Limb (tissue), 2 donors: Measurements from ENCODE around the gene FAR2.
A peak's percentile ranks its signal among the peaks of the same experiment; 100 is the strongest.

Experiments
- DNase-seq, 2 donors: peaks; one replicate each; pipeline ENCODE4 v3.0.0-alpha.2; 2016; ENCODE audit errors: extremely low spot score in 2 of 2

FAR2 gene

DNA sequence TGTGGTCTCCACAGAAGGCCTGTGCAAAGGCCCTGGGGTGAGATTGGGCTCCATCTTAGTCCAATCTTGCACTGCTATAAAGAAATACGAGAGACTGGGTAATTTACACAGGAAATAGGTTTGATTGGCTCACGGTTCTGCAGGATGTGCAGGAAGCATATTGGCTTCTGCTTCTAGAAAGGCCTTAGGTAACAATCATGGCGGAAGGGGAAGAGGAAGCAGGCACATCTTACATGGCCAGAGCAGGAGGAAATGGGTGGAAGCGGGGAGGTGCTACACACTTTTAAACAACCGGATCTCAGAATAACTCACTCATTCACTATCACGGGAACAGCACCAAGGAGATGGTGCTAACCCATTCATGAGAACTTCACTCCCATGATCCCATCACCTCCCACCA is 55.4 kb downstream of the FAR2 start:
- no peak for DNase-seq

DNA sequence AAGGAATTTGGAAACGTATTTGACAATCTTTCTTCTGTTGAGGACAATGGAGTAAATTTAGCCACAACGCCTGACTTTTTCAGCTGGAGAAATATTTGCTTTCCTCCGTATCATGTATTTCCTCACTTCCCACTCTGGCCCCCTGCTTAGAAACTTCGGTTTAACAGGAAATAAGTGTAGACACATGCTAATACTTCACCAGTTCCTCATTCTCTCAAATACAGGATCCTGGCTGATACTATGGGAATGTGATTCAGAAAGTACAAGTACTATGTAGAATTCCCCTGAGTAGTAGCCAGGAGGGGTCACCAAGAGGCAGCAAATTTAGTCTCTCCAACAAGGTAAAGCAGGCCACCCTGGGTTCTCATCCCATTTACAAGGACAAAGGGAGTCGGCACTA is 58.0 kb downstream of the FAR2 start:
- no peak for DNase-seq

- no peak for DNase-seq
Measured at GRCh38 chr12:29208060-29208459, 59.0 kb downstream of the FAR2 start.

GRCh38 chr12:29208936-29209701 is 60.0 kb downstream of the FAR2 start:
- DNase-seq: no peak

DNA sequence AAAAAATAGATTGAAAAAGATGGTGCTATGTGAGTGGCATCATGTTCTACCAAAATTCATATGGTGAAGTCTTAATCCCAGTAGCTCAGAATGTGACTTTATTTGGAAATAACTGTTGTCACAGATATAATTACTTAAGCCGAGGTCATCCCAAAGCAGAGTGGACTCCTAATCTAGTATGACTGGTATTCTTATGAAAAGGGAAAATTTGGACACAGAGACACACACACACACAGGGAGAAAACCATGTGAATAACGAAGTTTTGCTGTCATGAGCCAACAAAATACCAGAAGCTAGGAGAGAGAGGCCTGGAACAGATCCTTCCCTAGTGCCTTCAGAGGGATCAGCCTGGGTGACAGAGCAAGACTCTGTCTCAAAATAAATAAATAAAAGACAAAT is 62.6 kb downstream of the FAR2 start:
- DNase-seq: no peak

DNA sequence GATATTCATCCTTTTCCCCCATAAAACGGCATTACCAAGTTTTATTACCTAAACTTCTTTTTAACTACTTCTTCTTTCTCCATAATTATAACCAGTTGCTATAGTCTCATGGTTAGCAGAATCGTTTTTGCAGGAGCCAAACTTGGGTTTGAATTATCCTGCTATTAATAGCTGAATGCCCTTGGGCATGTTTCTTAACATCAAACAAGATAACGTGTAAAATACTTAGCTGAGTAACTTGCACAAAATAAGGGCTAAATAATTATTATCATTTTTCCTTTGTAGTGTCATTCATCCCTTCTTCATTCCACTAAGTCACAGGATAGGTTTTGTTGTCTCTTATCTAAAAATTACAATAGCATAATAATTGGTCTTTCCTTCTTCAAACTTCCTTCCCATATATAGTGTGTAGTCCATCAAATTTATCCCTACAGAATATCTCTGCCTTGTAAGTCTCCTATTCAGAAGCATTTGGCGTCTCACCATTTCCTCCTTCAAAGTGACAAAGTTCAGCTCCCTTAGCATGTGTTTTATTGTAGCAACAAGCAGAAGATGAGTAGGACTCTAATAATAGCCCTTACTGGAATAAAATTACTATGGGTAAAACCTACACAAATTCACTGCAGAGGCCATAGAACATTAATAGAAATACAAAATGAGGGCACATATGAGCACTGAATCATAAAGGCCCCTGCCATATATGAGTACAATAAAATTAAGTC is 63.8 kb downstream of the FAR2 start:
- no peak for DNase-seq

DNA sequence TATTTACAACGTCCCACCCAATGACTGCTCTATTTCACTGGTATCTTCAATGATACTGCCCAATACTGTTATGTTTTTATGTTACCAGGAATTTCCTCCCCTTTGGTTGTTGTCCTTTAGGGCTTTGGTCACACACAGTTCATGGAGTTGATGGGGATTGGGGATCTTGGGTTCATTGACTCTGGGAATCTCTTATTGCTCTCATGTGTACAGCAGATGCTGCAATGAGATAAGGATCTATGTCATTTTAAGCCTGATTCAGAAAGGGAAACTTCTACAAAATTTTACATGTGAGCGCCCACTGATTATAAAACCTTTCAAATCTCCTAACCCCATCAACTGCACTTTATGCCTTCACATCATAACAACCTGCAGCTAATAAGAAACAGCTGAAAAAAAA is 67.2 kb downstream of the FAR2 start:
- DNase-seq: no peak

DNA sequence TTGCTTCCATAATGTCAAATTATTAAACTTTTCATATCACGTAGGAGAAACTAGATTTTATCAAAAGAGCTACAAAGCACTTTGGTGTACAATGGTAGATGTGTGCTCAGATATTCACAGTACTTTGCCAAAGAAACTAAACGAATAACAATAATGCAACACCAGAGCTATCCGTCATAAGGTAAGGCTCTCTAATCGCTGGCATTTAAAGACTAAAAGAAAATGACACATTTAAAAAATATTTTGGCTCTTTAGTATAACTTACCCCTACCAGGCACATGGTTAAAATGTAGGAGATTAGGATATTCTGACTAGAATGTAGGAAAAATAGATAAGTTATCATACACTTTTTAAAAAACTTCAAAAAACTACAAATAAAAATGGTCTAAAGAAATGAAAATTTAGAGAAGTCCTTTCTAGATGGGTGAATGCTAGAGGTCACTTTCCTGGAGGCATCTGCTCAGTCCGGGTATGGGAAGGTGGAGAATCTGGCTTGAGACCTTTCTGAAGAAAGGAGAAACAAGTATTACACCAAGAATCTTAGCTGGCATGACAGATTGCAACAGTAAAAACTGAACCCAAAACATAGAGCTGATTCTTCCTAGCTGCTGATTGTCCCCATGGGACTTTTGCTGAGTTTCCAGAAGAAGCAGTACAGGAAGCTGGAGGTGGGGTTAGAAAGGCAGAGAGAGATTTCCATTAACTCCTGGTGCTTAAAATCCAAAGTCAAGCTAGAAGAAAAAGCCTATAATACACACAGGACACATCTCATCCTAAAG is 67.9 kb downstream of the FAR2 start:
- DNase-seq: peak in 1 of 2 donors; percentile 53

GRCh38 chr12:29220632-29221336 is 71.7 kb downstream of the FAR2 start:
- DNase-seq: no peak

- no peak for DNase-seq
Measured at GRCh38 chr12:29222200-29222599, 73.1 kb downstream of the FAR2 start.

- no peak for DNase-seq
Measured at GRCh38 chr12:29223426-29223825, 74.3 kb downstream of the FAR2 start.

DNA sequence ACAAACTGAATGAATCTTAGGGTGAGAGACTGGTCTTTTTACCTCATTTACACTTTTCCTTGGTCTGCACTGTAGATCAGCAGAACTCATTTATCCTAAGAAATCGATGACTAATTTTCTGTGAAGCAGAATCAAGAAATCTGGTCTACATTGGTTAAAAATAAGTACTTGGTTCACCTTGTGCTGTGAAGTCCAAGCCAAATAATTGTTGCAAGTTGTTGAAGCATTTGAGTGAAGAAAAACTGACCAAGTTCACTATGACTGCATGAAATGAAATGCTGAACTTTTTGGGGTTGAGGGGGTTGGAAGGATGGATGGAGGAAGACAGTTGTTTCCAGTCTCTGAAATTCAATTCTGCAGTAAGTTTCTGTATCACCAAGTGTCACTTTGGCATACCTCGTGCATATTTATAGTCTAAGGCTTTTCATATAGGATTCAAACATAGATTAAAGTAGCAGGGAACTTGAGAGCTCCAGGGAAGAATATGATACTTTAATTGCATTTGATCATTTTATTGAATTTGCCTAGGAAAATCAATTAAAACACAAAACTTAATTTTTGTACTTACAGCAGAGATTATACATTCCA is 75.0 kb downstream of the FAR2 start:
- DNase-seq: no peak

- DNase-seq: no peak
Measured at GRCh38 chr12:29224572-29224971, 75.5 kb downstream of the FAR2 start.

- no peak for DNase-seq
Measured at GRCh38 chr12:29225834-29226233, 76.8 kb downstream of the FAR2 start.

- no peak for DNase-seq
Measured at GRCh38 chr12:29226616-29227015, 77.5 kb downstream of the FAR2 start.

DNA sequence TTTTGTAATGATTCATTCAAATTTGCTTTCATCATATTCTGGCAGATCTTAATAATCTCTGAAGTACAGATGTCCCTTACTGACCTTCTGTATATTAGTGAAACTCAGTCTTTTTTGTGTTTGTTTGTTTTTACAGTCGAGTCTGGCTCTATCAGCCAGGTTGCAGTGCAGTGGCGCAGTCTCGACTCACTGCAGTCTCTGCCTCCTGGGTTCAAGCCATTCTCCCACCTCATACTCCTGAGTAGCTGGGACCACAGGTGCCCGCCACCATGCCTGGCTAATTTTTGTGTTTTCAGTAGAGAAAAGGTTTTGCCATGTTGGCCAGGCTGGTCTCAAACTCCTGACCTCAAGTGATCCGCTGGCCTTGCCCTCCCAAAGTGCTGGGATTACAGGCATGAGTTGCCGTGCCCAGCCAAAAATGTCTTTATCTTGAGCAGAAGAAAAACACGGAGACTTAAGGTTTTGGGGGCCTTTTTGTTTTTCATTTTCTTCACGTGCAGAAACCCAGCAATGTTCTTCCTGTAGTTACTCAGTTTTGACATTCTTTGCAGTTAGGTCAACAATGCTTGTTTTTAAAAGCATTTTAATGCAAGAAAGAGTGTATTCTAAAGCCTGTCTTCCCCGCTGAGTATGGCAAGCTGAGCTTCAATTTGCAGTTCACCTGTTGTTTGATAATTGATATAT is 79.5 kb downstream of the FAR2 start:
- DNase-seq: no peak

DNA sequence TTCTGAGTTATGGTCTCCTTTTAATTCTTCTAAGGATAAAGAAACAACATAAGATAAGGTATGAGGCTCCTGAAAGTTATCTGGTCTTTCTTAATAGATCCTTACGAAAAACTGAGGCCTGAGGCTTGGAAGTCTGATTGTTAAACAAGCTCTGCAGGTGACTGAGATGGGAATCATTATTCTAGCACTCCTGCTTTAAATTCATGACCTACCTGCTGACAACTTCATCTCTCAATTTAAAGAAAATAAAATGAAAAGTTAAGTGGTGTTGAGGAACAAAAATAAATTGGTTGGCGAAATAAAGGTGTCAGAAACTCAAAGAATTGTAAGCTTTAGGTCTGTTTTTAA is 80.1 kb downstream of the FAR2 start:
- no peak for DNase-seq

- no peak for DNase-seq
Measured at GRCh38 chr12:29229937-29230336, 80.9 kb downstream of the FAR2 start.

DNA sequence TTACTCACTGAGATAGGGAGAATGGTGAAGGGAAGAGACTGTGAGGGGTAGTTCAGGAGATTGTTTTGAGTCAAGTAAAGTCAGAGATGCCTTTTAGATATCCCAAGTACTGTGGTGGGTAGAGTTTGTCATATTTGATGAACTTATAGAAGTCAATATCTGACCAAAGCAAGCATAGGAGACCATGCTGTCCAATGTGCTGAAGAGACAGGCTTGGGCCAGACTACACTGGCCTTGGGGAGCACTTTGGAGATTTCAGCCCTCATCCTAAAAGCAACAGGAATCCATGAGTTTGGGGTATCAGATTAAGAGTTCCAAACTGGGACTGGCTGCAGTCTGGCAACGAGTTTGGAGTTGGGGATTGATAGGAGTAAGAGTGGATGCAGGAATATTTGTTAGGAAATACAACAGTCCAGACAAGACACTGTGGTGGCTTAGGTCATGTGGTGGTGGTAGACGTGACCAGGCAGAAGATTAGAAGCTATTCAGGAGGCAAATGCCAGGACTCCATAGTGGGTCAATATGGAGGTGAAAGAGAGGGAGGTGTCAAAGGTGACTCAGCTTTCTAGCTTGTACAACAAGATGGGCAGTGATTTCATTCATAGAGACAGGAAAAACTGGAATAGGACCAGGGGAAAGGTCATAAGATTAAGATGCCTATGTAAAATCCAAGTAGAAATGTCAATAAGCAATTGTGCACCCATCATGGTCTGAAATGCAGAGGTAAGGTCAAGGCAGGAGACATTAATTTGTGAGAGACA is 81.9 kb downstream of the FAR2 start:
- no peak for DNase-seq

GRCh38 chr12:29232086-29232485 is 83.0 kb downstream of the FAR2 start:
- no peak for DNase-seq
